IPS-18c (cell line): Measurements from ENCODE around the gene RMI2.

Experiments
- H3K4me3 ChIP-seq: 2 replicates; pipeline ENCODE4 v1.7.0; 2013; ENCODE audit warnings: low read depth, mild to moderate bottlenecking, low read length, moderate library complexity; ENCODE audit not compliant: insufficient read depth
- H3K9me3 ChIP-seq: one replicate; pipeline ENCODE4 v1.6.1; 2013; ENCODE audit warnings: mild to moderate bottlenecking, low read length, moderate library complexity; ENCODE audit not compliant: control insufficient read depth, insufficient read depth

The RMI2 gene

DNA sequence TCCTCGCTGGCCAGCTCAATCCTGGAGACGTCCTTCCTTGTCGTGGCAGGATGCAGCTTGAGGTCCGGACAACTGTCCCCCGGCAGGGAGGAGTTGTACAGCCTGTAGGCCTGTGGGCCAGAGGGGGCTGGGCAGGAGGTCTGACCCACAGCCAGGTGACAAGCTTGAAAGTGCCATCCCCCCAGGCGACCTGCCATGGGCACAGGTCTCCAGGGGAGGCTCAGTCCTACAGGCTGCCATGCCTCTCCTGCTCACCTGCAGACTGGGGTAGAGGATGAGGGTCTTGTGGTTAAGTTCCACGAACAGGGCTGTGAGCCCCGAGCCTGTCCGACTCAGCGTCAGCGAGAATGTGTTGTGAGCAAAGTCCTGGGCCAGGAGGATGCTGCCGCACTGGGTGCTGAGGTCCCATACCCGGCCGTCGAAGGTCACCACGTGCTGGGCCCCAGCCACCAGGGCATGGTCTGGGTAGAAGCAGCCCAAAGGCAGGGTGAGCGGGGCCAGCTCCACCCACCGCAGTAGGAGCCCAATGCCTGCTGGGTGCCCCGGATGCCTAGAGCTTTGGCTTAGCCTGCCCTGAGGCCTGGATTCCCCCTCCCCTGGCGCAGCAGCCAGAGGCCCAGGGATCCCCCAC lies 39.8 kb downstream of the RMI2 start:
- Histone ChIP-seq H3K4me3 (no peak overlapping the region), H3K9me3 (no peaks in the 10 kb centered on the region)

DNA sequence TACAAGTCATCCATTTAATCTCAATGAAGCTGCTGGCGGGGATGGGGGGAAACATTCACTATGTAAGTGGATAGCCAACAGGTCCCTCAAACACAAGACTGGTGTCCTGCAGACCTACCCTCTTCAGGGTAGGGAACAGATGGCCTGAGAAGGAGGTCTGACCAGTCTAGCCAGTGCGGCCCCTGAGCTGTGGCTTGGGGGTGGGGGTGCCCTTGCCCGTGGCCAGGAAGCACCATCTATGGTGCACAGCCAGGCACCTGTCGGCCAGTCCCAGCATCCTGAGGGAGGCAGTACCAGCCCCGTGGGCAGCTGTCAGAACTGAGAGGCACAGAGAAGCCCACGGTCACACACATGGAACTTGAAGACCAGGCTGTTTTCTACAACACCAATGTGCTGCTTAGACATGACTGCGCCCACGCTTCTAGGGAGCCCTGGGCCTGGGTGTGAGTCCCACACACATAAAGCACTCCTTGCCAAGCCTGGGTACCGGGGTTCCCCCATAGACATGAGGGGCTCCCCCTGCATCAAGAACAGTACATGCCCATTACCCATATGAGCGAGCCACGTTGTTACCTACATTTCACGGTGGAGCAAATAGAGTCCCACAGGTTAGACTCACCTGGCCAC lies 40.9 kb downstream of the RMI2 start:
- H3K9me3 ChIP-seq: no peaks in the 10 kb centered on the region
- H3K4me3 ChIP-seq: no peak overlapping the region

- no peaks in the 10 kb centered on the region for H3K9me3 ChIP-seq
- H3K4me3 ChIP-seq: no peak overlapping the region
Measured at GRCh38 chr16:11386791-11387546, 41.7 kb downstream of the RMI2 start.

- no peak overlapping the region for H3K4me3 ChIP-seq
- no peaks in the 10 kb centered on the region for H3K9me3 ChIP-seq
Measured at GRCh38 chr16:11389083-11389482, 43.8 kb downstream of the RMI2 start.

DNA sequence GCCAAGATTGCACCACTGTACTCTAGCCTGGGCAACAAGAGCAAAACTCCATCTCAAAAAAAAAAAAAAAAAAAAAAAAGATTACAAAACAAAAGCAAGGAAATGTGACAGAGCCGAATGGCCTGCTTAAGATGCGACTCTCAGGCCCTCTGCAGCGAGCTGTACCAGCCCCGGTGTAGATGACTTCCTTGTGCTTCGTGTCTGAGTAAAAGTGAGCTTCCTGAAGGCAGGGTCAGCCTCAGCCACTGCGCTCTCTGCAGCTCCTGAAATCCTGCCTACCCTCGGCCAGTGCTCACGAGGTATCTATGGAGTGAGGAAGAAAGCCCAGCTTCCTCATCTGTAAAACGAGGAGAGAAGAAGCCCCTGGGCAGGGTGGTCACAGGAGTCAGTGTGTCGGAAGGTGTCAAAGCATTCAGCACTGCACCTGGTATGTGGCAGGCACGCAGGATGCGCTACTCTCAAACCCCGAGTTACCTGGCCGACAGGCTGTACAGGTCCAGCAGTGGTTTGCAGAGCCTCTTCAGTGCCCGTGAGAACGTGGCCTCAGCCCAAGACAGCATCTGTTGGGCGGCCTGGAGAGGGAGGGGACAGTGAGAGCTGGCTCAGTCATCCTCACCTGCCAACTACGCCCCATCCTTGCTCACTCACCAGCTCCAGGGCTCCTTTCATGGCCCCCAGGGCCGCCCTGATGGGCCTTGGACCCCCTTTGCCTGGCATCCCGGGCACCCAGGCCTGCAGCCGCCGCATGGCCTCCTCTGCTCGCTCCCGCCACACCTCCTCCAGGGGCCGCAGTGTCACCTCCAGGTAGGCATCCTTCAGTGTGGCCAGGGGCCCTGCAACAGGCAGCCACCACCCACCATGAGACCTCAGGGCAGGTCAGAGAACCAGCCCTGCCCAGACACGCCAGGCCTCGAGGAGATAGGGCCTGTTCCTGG lies 44.6 kb downstream of the RMI2 start:
- Histone ChIP-seq H3K9me3 (no peaks in the 10 kb centered on the region), H3K4me3 (no peak overlapping the region)

DNA sequence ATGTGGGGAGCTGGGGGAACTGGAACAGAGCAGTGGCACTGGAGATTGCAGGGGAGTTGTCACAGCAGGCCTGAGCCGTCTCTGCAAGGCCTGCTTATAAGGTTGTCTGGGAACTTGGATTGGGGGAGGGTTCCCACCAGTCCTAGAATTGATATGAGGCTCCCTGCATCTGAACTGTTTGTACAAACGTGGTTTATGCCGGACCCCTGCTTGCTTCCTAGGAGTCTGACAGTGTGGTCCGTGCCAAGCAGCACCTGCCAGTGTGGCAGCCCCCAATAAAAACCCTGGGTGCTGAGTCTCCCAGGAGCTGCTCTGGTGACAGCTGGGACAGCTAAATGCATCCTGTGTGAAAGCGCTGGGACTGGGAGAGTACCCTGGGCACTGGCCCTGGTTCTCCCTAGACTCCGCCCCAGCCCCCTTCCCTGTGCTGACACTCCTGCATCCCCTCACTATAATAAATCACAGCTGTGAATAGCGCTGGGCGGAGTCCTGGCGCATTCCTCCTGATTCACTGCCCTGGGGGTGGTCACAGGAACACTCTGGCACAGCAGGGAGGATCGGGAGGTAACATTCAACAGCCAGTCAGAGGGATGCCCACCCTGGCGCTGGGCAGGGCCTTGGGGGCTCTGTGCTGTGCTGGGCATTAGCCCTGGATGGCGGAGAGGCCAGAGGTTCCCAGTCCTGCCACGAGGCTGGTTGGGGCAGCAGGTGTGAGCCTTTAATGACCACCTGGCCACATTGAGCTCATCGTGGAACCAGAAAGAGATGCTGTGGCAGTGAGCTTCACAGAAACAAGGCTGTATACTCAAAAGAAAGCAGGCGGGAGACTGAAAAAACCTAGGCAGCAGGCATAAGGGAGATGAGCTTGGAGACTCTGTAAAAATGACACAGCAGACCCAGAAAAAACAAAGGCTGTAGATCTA lies 45.6 kb downstream of the RMI2 start:
- Histone ChIP-seq H3K4me3 (no peak overlapping the region), H3K9me3 (no peaks in the 10 kb centered on the region)

DNA sequence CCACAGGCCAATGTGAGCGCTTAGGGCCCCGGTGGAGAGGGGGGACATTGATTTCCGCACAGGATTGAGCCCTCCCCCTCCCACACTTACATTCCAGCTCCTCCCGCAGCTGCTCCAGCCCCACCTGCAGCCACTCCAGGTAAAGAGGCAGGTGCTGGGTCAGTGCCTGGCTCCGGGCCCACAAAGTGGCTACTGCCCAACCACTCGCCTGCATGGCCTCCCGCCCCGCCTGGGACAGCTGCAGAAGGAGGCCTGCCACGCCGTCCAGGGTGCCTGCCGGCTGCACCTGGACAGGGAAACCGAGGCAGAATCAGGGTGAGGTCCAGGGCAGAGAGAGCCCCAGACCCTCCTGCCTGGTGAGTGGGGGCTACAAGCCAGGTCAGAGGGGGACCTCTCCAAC lies 46.3 kb downstream of the RMI2 start:
- Histone ChIP-seq H3K4me3 (no peak overlapping the region), H3K9me3 (no peaks in the 10 kb centered on the region)

DNA sequence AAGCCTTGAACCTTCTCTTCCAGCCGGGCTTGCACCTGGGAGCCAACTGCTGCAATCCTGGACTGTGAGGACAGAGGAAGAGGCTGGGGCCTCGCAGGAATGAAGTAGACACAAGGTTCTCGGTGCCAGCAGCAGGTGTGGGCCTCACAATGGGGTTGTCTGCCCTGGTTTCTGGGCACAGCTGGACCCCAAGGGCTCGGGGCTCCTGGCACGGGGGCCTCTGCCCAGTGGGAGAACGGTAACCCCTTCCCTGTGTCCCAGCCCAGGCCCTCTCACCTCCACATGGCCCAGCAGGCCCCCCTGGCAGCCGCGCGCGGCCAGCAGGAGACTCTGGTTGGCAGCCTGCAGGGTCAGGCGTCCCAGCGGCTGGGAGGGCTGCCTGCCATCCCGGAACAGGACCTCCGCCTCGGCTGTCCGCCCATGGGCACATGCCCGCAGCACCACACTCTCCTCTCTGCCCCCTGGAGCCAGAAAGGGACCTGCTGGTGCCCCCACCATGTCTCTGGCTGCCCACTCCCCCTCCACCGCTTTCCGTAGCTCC lies 46.9 kb downstream of the RMI2 start:
- H3K9me3 ChIP-seq: no peaks in the 10 kb centered on the region
- H3K4me3 ChIP-seq: no peak overlapping the region

DNA sequence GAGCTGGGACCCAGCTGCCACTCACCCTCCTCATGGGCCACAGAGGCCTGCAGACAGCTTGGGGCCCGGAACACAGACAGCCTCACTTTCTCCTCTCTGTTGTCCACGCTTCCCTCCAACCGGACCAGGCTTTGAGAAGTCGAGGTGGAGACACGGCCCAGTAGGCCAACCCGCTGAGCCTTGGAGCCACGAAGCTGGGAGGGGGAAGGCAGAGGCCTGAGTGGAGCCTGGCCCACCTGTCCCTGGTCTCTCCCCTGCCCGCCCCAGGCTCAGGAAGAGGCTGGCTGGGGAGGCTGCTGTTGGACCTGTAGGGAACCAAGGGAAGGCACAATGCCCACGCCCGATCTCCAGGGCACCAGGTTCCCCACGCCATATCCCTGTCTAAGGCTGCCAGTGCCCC lies 48.1 kb downstream of the RMI2 start:
- no peaks in the 10 kb centered on the region for H3K9me3 ChIP-seq
- no peak overlapping the region for H3K4me3 ChIP-seq

DNA sequence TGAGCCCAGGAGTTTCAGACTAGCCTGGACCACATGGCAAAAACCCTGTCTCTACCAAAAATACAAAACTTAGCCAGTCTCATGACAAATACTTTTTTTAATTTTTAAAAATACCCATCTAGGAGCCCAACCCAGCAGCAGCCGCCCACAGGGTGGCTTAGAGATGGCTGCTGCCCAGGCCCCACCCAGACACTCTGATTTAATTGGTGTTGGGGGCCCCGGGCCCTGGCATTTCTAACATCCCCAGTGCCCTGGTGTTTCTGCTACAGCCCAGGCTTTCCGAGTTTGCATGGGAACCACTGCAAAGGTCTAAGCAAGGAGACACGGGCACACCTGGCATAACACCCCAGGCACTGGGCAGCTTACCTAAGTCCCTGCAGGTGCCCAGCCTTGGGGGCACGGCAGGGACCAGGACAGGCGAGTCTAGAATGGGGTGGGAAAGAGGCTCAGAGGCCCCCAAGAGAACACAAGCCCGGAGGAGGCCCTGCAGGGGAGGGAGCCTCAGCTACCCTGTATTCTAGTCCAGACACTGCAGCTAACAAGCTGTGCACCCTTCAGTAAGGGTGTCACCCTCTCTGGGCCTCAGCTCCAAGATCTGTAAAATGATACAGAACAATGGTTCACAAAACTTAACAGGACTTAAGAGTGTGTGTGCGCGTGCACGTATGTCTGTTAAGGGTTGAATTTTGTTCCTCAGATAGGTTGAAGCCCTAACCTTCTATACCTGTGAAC lies 48.8 kb downstream of the RMI2 start:
- no peaks in the 10 kb centered on the region for H3K9me3 ChIP-seq
- no peak overlapping the region for H3K4me3 ChIP-seq

DNA sequence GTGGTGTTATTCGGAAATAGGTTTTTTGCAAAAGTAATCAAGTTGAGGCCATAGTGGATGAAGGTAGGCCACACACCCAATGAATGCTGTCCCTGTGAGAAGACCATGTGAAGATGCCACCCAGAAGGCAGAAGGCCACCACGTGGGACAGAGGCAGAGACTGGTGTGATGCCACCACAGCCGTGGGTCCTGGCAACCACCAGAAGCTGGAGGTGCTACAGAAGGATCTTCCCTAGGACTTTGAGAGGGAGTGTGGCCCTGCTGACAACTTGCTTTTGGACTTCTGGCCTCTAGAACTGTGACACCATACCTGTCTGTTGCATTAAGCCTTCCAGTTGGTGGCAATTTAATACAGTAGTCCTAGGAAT lies 49.3 kb downstream of the RMI2 start:
- Histone ChIP-seq H3K4me3 (no peak overlapping the region), H3K9me3 (no peaks in the 10 kb centered on the region)

DNA sequence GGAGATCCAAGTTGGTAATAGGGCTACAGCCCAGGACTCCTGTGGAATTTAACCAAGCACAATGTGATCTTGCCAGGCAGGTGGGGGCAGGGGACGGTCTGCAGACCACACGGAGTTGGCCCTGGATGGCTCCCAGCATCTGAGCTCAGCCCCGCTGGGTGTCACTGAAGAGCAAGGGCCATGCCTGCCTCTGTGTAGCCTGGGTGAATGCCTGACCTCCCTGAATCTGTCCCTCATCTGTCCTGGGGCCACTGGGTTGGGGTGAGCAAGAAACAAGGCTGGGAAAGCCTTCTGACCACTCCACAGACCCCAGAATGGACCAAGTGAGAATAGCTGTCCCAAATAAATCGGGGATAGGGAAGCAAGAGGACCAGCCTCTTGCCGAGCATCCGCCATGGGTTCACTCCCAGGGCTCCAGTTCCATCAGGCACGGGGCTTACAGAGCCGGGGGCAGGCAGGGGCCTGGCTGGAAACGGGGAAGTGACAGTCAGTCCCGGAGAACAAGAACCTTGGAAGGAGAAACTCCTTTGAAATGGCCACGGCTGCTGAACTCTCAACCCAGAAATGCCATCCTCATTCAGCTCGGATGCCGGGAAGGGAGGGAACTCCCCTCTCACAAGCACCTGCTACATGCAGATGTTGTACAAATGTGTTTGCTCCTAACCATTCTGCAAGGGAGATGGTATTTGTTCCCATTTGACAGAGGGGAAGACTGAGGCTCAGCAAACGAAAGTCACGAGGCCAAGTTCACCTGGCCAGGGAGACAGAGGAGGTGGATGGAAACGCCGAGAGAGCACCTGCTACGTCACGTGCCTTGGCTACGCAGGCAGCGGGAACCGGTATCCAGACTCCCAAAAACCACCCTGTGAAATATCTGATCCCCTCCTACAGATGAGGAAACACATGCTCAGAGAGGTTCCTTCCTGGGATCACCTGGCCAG lies 50.0 kb downstream of the RMI2 start:
- H3K9me3 ChIP-seq: no peaks in the 10 kb centered on the region
- H3K4me3 ChIP-seq: no peak overlapping the region

DNA sequence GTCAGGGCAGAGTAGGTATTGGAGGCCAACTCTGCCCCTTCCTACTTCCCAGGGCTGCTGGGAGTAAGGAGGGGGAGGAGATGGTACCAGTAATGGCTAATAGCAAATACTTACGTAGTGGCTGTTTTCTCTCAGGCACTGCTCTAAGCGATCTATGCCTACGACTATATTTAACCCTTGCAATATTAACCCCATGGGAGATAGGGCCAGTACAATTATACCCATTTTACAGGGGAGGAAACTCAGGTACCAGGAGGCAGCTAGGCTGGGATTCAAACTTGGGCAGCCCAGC lies 50.6 kb downstream of the RMI2 start:
- no peaks in the 10 kb centered on the region for H3K9me3 ChIP-seq
- H3K4me3 ChIP-seq: no peak overlapping the region

DNA sequence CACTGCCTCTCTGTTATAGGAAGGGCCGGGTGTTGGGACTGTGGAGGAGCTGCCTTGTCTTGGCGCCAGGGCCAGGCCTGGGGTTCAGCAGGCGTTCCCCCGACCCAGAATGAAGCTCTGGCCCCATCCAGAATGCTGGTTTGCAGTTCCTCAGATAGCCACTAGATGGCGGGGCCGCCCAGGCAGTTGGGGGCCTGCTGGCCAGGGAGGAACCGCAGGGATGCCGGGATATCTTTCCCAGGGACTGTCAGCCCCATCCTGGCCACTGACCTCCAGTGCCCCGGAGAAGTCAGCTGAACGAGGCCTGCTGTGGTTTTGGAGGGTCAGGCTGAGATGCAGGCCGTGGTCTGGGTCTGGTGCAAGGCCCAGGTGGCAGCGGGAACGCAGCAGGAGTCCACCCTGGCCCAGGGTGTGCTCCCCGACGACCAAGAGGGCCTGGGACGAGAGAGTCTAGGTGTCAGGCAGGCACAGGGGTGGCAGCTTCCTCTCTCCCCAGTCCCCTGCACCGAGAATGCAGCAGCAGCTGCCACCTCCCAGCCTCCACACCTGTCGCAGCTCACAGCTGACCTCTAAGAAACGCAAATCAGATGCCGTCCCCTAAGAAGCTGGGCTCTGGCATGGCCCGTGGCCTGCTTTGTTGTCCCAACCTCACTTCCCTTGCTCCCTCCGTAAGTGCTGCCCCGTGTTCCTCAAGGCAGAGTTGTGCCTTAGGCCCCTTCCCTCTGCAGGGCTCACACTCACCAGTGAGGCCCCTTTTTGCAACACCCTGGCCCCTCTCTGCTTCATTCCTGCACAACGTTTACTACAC lies 51.2 kb downstream of the RMI2 start:
- no peaks in the 10 kb centered on the region for H3K9me3 ChIP-seq
- no peak overlapping the region for H3K4me3 ChIP-seq
